ENCODE results near the gene PCGF1.
"Not testable (repeated sequence)": the region's sequence is repeated elsewhere in the genome, so short reads cannot be mapped to it uniquely, and the experiment has no call there.

Gene PCGF1

DNA sequence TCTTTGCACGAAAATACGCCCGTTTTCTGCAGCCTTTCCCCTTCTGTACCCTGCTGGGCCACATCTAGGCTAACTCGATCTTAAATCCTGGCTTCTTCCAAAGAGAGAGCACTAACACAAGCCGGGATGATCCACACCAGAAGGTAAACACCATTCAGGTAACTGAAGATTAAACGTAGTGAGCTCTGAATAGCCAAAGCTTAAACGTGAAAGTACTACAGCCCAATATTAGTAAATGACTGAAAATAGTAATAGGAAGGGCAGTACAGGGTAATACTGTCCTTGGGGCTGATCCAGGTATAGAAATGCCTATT lies 34.6 kb downstream of the PCGF1 start:
- no peak for DNase-seq (ENCODE audit: low read depth, low spot score)

GRCh38 chr2:74472086-74472944 lies 35.2 kb downstream of the PCGF1 start, which contains the start of gene MRPL53:
MRPL53 (minus strand) TSS chr2:74472680; CDS start chr2:74472660, 20 bp downstream.
- DNase-seq (ENCODE audit: low read depth, low spot score) = peak; percentile 85

DNA sequence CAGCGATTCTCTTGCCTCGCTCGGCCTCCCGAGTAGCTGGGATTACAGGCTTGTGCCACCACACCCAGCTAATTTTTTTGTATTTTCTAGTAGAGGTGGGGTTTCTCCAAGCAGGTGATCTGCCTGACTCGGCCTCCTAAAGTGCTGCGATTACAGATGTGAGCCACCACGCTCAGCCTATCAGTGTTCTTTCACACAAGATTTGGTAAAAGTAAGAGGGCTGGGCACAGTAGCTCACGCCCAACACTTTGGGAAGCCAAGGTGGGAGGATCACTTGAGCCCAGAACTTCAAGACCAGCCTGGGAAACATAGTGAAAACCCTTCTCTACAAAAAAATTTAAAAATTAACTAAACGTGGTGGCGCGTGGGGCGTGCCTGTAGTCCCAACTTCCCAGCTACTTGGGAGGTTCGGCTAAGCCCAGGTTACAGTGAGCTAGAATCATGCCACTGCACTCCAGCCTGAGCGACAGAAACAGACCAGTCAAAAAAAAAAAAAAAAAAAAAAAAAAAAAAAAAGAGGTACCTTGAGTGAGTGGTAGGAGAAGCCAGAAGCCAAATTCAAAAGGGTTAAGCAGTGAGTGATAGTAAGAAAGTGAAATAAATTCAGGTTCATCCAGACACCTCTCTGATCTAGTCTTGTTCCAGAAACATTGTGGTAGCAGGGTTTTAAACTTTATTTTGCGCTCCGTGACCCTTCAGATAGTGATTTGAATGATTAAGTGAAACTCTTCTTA lies 36.0 kb downstream of the PCGF1 start:
- DNase-seq (ENCODE audit: low read depth, low spot score) = no peak

GRCh38 chr2:74470742-74471141 lies 36.8 kb downstream of the PCGF1 start:
- not testable (repeated sequence) for DNase-seq (ENCODE audit: low read depth, low spot score)

DNA sequence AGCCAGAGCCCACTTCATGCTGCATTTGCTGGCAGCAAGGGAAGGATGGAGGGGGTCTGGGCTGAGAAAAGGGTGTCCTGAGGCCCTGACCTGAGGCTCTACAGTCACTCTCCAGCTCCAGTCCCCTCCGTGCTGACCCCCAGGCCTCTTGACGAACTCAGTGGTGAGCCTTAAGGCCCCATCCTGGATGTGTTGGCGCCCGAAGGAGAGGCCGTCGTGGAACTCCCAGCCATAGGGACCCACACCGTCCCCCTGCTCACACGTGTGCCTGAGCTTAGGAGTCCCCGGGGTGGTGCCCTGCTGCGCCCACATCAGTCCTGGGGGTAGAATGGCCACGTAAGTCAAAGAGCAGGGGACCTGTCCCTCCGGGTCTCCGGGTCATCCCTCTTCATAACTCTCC lies 43.1 kb downstream of the PCGF1 start:
- no peak for DNase-seq (ENCODE audit: low read depth, low spot score)

GRCh38 chr2:74462786-74463105 lies 44.7 kb downstream of the PCGF1 start:
- no peak for DNase-seq (ENCODE audit: low read depth, low spot score)

DNA sequence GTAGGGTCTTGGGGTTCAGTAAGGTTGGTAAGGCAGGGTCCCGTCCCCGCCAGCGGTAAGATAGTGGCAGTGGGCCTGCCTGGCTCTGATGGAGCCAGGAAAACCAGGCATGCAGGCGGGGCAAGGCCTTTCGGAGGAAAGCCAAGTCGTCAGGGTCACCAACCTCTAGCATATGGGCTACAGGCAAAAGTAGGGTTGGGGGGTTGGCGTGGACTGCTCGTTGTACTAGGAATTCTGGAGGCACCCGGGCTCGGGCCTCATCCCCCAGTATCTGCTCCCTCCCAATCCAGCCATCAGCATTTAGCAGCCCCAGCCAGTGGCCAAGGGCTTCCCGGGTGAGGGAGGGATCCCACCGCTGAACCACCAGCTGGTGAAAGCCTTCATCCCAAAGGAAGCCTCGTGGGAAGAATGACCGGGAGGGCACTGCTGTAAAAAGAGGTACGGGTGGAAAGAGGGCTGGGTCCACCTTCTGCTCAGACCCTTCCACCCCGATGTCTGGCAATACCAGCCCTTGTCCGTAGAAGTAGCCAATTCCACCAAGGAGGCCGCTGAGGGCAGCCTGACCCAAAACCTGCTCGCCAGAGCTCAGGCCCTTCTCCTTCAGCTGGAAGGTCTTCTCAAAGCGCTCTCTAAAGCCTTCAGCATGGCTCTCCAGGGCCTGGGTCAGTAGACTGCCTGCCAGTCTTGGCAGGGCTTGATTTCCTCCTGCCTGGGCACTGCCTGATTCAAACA lies 45.3 kb downstream of the PCGF1 start:
- no peak for DNase-seq (ENCODE audit: low read depth, low spot score)

GRCh38 chr2:74461187-74462053 lies 46.1 kb downstream of the PCGF1 start:
- no peak for DNase-seq (ENCODE audit: low read depth, low spot score)

GRCh38 chr2:74460187-74460586 lies 47.3 kb downstream of the PCGF1 start:
- not testable (repeated sequence) for DNase-seq (ENCODE audit: low read depth, low spot score)

DNA sequence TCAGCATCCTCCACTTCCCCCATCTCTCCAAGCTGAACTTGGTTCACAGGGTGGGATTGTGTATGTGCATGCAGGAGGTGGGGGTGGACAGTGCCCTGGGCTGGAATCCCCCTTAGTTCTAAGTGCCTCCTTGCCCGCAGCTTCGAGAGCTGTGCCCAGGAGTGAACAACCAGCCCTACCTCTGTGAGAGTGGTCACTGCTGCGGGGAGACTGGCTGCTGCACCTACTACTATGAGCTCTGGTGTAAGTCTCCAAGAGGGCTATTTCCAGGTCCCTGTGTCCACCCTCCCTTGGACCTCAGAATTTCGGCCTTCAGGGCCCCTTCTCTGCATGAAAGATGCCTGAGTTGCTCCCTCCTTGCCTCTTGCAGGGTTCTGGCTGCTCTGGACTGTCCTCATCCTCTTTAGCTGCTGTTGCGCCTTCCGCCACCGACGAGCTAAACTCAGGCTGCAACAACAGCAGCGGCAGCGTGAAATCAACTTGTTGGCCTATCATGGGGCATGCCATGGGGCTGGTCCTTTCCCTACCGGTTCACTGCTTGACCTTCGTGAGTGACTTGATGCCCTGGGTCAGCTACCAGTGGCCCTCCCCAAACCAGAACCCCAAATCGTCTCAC lies 47.9 kb downstream of the PCGF1 start:
- not testable (repeated sequence) for DNase-seq (ENCODE audit: low read depth, low spot score)

- DNase-seq (ENCODE audit: low read depth, low spot score) = no peak
These were observed 48.5 kb downstream of the PCGF1 start for GRCh38 chr2:74458938-74459363.

DNA sequence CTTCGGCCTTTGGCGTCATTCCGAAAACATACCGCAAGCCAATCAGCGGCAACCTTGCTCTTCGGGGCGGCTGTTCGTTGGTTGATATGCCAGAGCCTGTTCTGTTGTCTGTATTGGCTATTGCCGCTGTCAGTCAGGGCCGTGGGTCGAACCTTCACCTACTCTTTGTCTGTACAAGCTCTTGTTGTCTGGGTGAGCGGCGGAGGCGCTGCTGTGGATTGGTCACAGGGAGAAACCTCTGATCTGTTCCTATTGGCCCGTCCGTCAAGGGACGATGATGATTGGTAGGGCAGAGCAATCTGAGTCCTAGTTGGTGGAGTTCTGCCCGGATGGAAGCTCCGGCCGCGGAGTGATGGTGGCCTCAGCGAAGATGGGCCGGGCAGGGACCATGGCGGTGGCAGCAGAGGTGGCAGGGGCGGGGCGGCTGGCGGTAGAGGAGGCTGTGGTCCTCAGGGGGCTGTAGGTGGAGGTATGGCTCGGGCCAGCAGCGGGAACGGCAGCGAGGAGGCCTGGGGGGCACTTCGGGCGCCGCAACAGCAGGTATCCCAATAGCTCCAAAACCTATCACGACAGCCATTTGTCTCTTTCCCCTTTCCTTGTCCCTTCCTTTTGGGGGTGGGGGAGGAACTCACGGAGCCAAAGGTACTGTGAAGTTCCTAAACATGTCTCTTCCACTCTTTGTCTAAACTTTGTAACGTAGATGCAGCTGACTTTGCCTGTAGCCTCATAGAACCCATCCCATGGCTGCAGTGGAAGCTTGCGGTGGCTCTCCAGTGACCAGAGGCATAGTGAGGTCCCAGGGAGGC lies 49.2 kb downstream of the PCGF1 start, which contains the start of gene WBP1:
Gene WBP1, plus strand, starts transcription at position 307 of the 806 bp plus-strand sequence. Its CDS starts 165 bp downstream, at position 472.
- peak; percentile 100 for DNase-seq (ENCODE audit: low read depth, low spot score)

- no peak for DNase-seq (ENCODE audit: low read depth, low spot score)
These were observed 49.9 kb downstream of the PCGF1 start for GRCh38 chr2:74457549-74458131.

GRCh38 chr2:74457129-74457548 lies 50.4 kb downstream of the PCGF1 start:
- DNase-seq (ENCODE audit: low read depth, low spot score) = no peak
